GM12874 (cell line): ENCODE data around the gene TTC3.

ENCODE experiments used
- CTCF ChIP-seq: IDR thresholded peaks from 2 replicates; pipeline ENCODE4 v1.5.1; 2011; ENCODE audit warnings: low read depth, mild to moderate bottlenecking, control low read depth, low read length, moderate library complexity; ENCODE audit not compliant: insufficient read depth

The TTC3 gene

DNA sequence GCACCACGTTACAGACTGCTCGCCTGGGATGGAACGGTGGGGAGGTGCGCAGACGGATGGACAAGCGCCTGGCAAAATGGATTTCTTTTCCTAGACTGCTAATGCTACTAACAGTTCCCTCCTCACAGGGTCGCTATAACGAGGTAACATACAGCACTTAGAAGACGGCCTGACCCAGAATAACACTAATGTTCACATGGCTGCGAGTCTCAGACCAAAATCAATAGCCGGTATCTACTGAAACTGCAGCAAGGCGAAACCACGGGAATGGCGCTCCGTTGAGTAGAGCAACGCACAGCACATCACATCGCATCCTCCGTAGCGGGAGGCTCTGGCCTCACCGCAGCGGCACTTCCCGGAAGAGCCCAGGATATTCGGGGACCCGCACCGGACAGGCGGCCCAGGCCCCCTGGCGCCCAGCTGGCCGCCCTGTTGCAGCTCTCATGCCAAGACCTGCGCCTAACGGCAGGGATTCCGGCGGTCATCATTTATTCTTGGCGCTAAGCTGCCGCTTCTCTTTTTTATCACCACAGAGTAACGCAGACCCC lies 147.5 kb downstream of the TTC3 start:
- TF ChIP-seq CTCF: peak; percentile 21; the same call in 1 of the 2 replicates

- peak; percentile 73 for TF ChIP-seq CTCF
Measured at GRCh38 chr21:37220981-37221664, 148.1 kb downstream of the TTC3 start.

GRCh38 chr21:37223804-37224345 lies 150.8 kb downstream of the TTC3 start:
- no peak for TF ChIP-seq CTCF

- no peak for TF ChIP-seq CTCF
Measured at GRCh38 chr21:37224861-37225839, 152.1 kb downstream of the TTC3 start.

- TF ChIP-seq CTCF: no peak
Measured at GRCh38 chr21:37226041-37226920, 153.2 kb downstream of the TTC3 start.

DNA sequence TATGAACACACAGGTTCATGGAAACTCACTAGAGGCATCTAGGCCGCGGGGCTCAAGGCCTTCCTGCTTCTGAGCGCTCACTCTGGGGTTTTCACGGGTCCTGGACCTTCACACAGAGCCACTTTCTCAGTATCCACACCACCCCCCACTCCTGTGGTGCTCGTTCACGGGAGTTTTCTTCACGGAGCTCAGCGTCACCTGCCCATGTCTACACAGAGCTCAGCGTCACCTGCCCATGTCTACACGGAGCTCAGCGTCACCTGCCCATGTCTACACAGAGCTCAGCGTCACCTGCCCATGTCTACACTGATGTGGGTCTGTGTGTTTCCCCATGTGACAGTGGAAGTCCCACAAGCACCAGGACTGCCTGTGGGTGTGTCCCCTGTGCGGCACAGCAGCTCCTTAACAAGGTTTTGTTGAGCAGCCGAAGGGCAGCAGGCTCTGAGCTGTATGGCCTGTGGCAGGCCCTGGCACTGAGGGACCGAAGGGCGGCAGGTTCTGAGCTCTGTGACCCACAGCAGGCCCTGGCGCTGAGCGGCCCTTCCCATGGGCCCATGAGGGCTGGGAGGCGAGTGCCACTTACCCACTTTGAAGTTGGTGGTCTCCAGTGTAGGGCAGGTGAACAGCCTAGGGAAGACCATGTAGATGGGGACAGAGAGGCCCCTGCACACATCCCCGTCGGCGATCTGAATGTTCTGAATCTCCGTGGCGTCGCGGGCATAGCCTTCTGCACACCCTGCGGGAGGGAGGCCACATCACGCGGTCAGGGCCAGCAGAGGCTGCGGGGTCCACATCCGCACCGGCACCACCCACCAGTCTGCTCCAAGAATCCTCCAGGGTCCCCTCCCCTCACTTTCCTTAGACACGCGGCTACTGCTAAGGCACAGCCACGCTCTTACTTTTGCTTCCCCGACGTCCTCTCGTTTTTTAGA lies 154.3 kb downstream of the TTC3 start:
- no peak for TF ChIP-seq CTCF
